Activated naive CD8-positive, alpha-beta T cell treated with anti-CD3 and anti-CD28 coated beads, Interleukin-2, amount 10 ng/mL, durations not matched to agents 7 days and 5 days (primary cell): ENCODE measurements around the gene CACNA1D. TPM values are rescaled to one million over a fixed set of nuclear protein-coding genes. Genes with fewer than 3 reads are reported as not detected.

Source experiments
- ATAC-seq: fragments of 150-1000 bp; cut with Tn5 transposase; one replicate; pipeline ENCODE4 v1.10.0; 2021; ENCODE audit warnings: low read depth, moderate library complexity
- POLR2A ChIA-PET: fragments of 350-600 bp; sonication (Branson Sonifier 250); formaldehyde crosslinking; loops from one replicate; lab custom pipeline; 2021; ENCODE audit warnings: antibody characterized with exemption; lab: Charles Lee
- DNase-seq: peaks from one replicate; pipeline ENCODE4 v3.0.0; 2021
- H3K27ac Mint-ChIP-seq: one replicate; pipeline ENCODE4 v1.8.0; 2022; ENCODE audit warnings: mild to moderate bottlenecking, mixed read lengths
- H3K27me3 Mint-ChIP-seq: one replicate; pipeline ENCODE4 v1.8.0; 2022; ENCODE audit warnings: mild to moderate bottlenecking, moderate library complexity, mixed read lengths
- H3K36me3 Mint-ChIP-seq: one replicate; pipeline ENCODE4 v1.8.0; 2021; ENCODE audit warnings: mild to moderate bottlenecking, mixed read lengths
- H3K4me1 Mint-ChIP-seq: one replicate; pipeline ENCODE4 v1.8.0; 2021; ENCODE audit warnings: mixed read lengths
- H3K4me3 Mint-ChIP-seq: one replicate; pipeline ENCODE4 v1.8.0; 2022; ENCODE audit warnings: mild to moderate bottlenecking, moderate library complexity, mixed read lengths
- H3K9me3 Mint-ChIP-seq: one replicate; pipeline ENCODE4 v1.8.0; 2021; ENCODE audit warnings: mixed read lengths
- total RNA-seq, 2 experiments: library from RNA; stranded (reverse); gene quantifications; one replicate each; pipeline ENCODE4 v1.2.3, GENCODE V29; 2021

Gene CACNA1D
- total RNA-seq, 2 experiments from 2014 or later = not detected

GRCh38 chr3:53775834-53776251 is 281.4 kb downstream of the CACNA1D start:
- POLR2A ChIA-PET = no interaction called here
- no peak for ATAC-seq
- peaks cover 6% of the 10 kb centered on the region for H3K27me3 Mint-ChIP-seq
- peaks cover 4% of the 10 kb centered on the region for H3K4me1 Mint-ChIP-seq
- no peak overlapping the region for H3K27ac Mint-ChIP-seq
- DNase-seq = no peak
- no peaks in the 10 kb centered on the region for H3K9me3 Mint-ChIP-seq
- H3K4me3 Mint-ChIP-seq = no peak overlapping the region
- H3K36me3 Mint-ChIP-seq = no peaks in the 10 kb centered on the region

- POLR2A ChIA-PET = no interaction called here
- DNase-seq (no peak), ATAC-seq (no peak)
- no peaks in the 10 kb centered on the region for H3K36me3 Mint-ChIP-seq
- H3K4me3 Mint-ChIP-seq = no peak overlapping the region
- no peaks in the 10 kb centered on the region for H3K9me3 Mint-ChIP-seq
- H3K4me1 Mint-ChIP-seq = peaks cover 4% of the 10 kb centered on the region
- H3K27ac Mint-ChIP-seq = no peak overlapping the region
- peaks cover 2% of the 10 kb centered on the region for H3K27me3 Mint-ChIP-seq
Observed at GRCh38 chr3:53776494-53777101, 282.2 kb downstream of the CACNA1D start.

DNA sequence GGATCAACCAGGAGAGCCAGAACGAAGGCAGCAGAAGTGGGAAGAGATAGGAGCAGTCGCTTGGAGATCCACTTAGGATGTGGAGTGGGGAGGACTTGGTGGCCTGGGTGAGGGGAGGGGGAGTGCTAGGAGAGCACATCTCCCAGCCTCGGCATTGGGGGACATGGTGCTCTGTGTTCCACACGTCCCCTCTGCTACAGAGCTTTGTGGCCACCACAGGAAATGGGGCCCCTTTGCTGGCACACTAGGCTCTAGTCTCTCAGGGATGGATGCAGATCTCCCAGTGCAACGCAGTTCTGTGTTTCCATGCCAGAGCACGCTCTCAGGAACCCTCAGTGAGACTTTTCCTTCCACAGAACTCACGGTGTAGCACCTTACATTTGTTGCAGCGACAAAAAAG is 283.1 kb downstream of the CACNA1D start:
- POLR2A ChIA-PET = no interaction called here
- Mint-ChIP-seq H3K9me3 (no peaks in the 10 kb centered on the region), H3K4me3 (no peak overlapping the region)

GRCh38 chr3:53778153-53778552 is 283.7 kb downstream of the CACNA1D start:
- Mint-ChIP-seq H3K27ac (no peak overlapping the region), H3K4me3 (no peak overlapping the region), H3K27me3 (peaks cover 2% of the 10 kb centered on the region), H3K4me1 (peaks cover 4% of the 10 kb centered on the region), H3K9me3 (no peaks in the 10 kb centered on the region), H3K36me3 (no peaks in the 10 kb centered on the region)
- no peak for DNase-seq
- POLR2A ChIA-PET = no interaction called here
- no peak for ATAC-seq

More for the DNA sequence above, 283.1 kb downstream of the CACNA1D start:
- Mint-ChIP-seq H3K27ac (no peak overlapping the region), H3K4me1 (peaks cover 4% of the 10 kb centered on the region), H3K27me3 (peaks cover 2% of the 10 kb centered on the region), H3K36me3 (no peaks in the 10 kb centered on the region)
- no peak for ATAC-seq
- DNase-seq = no peak

DNA sequence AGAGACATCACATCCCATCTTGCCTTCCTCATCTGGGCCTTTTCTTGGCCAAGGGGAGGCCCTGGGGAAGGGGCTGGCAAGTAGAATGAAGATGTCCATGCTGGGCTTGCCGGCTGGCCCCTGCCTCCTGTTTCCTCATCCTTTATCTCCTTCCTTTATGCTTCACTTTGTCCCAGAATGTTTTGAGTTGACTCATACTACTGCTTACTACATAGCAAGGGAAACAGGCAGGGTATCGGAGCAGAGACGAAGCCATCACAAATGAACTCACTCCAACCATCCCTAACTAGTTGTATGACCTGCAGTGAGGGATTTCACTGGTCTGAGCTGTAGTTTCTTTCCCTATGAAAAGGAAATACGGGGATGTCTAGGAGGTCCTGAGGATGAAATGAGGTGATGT is 285.8 kb downstream of the CACNA1D start:
- Mint-ChIP-seq H3K27ac (no peak overlapping the region), H3K36me3 (no peaks in the 10 kb centered on the region), H3K27me3 (peaks cover 2% of the 10 kb centered on the region), H3K4me1 (peaks cover 4% of the 10 kb centered on the region), H3K9me3 (no peaks in the 10 kb centered on the region), H3K4me3 (no peak overlapping the region)
- DNase-seq = no peak
- no peak for ATAC-seq
- POLR2A ChIA-PET = no interaction called here

GRCh38 chr3:53780806-53781205 is 286.4 kb downstream of the CACNA1D start:
- Mint-ChIP-seq H3K36me3 (no peaks in the 10 kb centered on the region), H3K4me1 (peaks cover 4% of the 10 kb centered on the region), H3K9me3 (no peaks in the 10 kb centered on the region), H3K27me3 (peaks cover 2% of the 10 kb centered on the region), H3K27ac (no peak overlapping the region), H3K4me3 (no peak overlapping the region)
- POLR2A ChIA-PET = no interaction called here
- ATAC-seq (no peak), DNase-seq (no peak)

DNA sequence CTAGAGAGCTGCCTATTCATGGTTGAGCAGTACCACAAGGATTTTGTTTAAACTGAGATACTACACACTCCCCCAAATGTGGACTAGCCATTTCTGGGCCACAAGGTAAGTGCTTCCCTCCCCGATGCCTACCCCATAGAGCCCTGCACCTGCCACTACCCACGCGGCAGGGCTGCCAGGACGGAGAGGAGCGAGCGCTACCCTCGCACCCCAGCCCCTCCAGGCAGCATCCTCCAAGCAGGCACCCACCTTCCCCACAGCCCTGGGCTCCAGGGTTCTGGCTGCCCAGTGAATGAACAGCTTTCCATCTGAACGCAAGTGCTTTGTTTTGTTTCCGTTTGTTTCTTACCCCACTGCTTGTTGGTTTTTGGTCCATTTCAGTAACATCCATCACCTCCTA is 292.6 kb downstream of the CACNA1D start:
- Mint-ChIP-seq H3K9me3 (no peaks in the 10 kb centered on the region), H3K4me3 (no peak overlapping the region), H3K27ac (no peak overlapping the region)

GRCh38 chr3:53788038-53788437 is 293.6 kb downstream of the CACNA1D start:
- H3K27ac Mint-ChIP-seq = no peak overlapping the region
- no peaks in the 10 kb centered on the region for H3K9me3 Mint-ChIP-seq
- no peak overlapping the region for H3K4me3 Mint-ChIP-seq
- DNase-seq (no peak), ATAC-seq (no peak)
- no peaks in the 10 kb centered on the region for H3K36me3 Mint-ChIP-seq
- POLR2A ChIA-PET = no interaction called here
- no peaks in the 10 kb centered on the region for H3K4me1 Mint-ChIP-seq
- no peaks in the 10 kb centered on the region for H3K27me3 Mint-ChIP-seq

More for the DNA sequence above, 292.6 kb downstream of the CACNA1D start:
- H3K4me1 Mint-ChIP-seq = no peaks in the 10 kb centered on the region
- no peaks in the 10 kb centered on the region for H3K27me3 Mint-ChIP-seq
- no peaks in the 10 kb centered on the region for H3K36me3 Mint-ChIP-seq
- ATAC-seq (no peak), DNase-seq (no peak)
- POLR2A ChIA-PET = no interaction called here

DNA sequence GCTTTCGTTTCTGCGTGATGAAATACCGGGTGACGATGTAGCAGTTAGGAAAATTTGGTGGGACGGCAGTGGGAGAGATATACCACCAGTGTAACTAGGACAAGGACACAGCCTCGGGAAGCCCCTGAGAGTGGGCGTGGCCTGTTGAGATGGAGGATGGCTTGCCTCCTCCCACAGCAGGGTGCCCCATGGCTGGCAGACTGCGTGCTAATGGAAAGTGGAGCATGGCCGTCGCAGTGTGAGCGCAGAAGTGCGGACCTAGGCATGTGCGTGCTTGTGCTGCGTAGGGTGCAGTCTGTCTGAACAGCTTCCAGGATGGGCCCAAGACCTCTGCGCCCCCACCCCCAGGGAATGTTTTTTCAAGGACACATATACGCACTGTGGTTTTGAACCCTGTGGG is 295.0 kb downstream of the CACNA1D start:
- no peaks in the 10 kb centered on the region for H3K9me3 Mint-ChIP-seq
- H3K36me3 Mint-ChIP-seq = no peaks in the 10 kb centered on the region
- no peak for DNase-seq
- no peaks in the 10 kb centered on the region for H3K4me1 Mint-ChIP-seq
- POLR2A ChIA-PET = no interaction called here
- H3K27me3 Mint-ChIP-seq = no peaks in the 10 kb centered on the region
- H3K27ac Mint-ChIP-seq = no peak overlapping the region
- no peak overlapping the region for H3K4me3 Mint-ChIP-seq
- ATAC-seq = no peak

- Mint-ChIP-seq H3K4me3 (no peak overlapping the region), H3K27me3 (peaks cover 3% of the 10 kb centered on the region), H3K4me1 (no peaks in the 10 kb centered on the region), H3K36me3 (no peaks in the 10 kb centered on the region), H3K9me3 (no peaks in the 10 kb centered on the region), H3K27ac (no peak overlapping the region)
- ATAC-seq (no peak), DNase-seq (no peak)
- POLR2A ChIA-PET = no interaction called here
Observed at GRCh38 chr3:53790470-53790869, 296.1 kb downstream of the CACNA1D start.

DNA sequence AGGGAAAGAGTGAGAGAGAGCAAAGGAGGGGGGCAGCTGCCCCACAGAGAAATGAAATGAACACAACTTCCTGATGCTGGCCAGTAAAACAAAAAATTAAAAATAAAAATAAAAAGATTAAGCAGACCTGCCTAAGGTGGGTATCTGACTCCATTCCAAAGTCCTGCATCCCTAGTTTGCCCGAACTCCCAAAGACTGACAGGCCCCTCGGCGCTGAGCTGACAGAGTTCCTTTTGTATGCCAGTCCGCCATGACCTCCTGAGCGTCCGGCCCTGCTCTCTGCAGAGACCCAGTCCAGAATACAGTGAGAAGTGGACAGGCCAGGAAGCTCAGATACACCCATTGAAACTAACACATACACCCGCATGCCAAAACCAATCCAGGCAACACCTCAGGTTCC is 296.9 kb downstream of the CACNA1D start:
- POLR2A ChIA-PET = no interaction called here
- no peaks in the 10 kb centered on the region for H3K4me1 Mint-ChIP-seq
- H3K36me3 Mint-ChIP-seq = no peaks in the 10 kb centered on the region
- no peaks in the 10 kb centered on the region for H3K9me3 Mint-ChIP-seq
- H3K27me3 Mint-ChIP-seq = peaks cover 5% of the 10 kb centered on the region
- no peak overlapping the region for H3K27ac Mint-ChIP-seq
- H3K4me3 Mint-ChIP-seq = no peak overlapping the region
- ATAC-seq (no peak), DNase-seq (no peak)

GRCh38 chr3:53792866-53793265 is 298.5 kb downstream of the CACNA1D start:
- DNase-seq (no peak), ATAC-seq (no peak)
- Mint-ChIP-seq H3K27me3 (peaks cover 11% of the 10 kb centered on the region), H3K4me3 (no peak overlapping the region), H3K9me3 (no peaks in the 10 kb centered on the region), H3K36me3 (no peaks in the 10 kb centered on the region), H3K4me1 (no peaks in the 10 kb centered on the region), H3K27ac (no peak overlapping the region)
- POLR2A ChIA-PET = no interaction called here

GRCh38 chr3:53794597-53794996 is 300.2 kb downstream of the CACNA1D start:
- DNase-seq (no peak), ATAC-seq (no peak)
- Mint-ChIP-seq H3K36me3 (no peaks in the 10 kb centered on the region), H3K9me3 (no peaks in the 10 kb centered on the region), H3K4me3 (no peak overlapping the region), H3K27me3 (peaks cover 11% of the 10 kb centered on the region), H3K27ac (no peak overlapping the region), H3K4me1 (no peaks in the 10 kb centered on the region)
- POLR2A ChIA-PET = no interaction called here

DNA sequence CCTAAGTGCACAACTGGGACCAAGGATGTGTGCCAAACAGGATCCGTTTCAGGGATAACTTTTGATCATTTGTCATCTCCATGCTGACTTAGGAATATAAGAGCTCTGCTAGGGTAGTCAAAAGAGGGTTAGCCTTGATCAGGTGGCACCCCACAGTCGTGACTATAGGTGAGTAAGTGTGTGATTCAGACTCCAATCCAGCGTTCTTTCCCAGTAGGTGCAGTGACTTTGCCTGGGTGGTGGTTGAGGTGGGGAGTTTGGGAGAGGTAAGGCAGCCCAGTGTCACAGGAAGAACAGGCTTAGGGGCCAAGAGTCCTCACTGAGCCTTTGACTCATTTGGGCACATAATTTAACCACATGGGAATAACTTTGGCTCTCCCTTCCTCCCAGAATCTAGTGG is 300.8 kb downstream of the CACNA1D start:
- peaks cover 11% of the 10 kb centered on the region for H3K27me3 Mint-ChIP-seq
- no peaks in the 10 kb centered on the region for H3K4me1 Mint-ChIP-seq
- DNase-seq (no peak), ATAC-seq (no peak)
- no peaks in the 10 kb centered on the region for H3K36me3 Mint-ChIP-seq
- no peaks in the 10 kb centered on the region for H3K9me3 Mint-ChIP-seq
- POLR2A ChIA-PET = no interaction called here
- no peak overlapping the region for H3K4me3 Mint-ChIP-seq
- H3K27ac Mint-ChIP-seq = no peak overlapping the region
